GM12873 (cell line): Measurements from ENCODE around the gene FGR.
A peak's percentile ranks its signal among the peaks of the same experiment; 100 is the strongest.

ENCODE experiments used
- TF ChIP-seq, protein P1 (sequence below): IDR thresholded peaks from 2 replicates; pipeline ENCODE4 v1.5.1; 2012; ENCODE audit warnings: low read depth, mild to moderate bottlenecking, moderate library complexity, low read length, control low read depth; ENCODE audit not compliant: insufficient read depth; ENCODE audit errors: missing control alignments

Gene FGR

GRCh38 chr1:27669876-27670275, 34.9 kb upstream of the FGR start:
- TF ChIP-seq, protein P1, sequence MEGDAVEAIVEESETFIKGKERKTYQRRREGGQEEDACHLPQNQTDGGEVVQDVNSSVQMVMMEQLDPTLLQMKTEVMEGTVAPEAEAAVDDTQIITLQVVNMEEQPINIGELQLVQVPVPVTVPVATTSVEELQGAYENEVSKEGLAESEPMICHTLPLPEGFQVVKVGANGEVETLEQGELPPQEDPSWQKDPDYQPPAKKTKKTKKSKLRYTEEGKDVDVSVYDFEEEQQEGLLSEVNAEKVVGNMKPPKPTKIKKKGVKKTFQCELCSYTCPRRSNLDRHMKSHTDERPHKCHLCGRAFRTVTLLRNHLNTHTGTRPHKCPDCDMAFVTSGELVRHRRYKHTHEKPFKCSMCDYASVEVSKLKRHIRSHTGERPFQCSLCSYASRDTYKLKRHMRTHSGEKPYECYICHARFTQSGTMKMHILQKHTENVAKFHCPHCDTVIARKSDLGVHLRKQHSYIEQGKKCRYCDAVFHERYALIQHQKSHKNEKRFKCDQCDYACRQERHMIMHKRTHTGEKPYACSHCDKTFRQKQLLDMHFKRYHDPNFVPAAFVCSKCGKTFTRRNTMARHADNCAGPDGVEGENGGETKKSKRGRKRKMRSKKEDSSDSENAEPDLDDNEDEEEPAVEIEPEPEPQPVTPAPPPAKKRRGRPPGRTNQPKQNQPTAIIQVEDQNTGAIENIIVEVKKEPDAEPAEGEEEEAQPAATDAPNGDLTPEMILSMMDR: peak; percentile 4

- TF ChIP-seq, protein P1: peak; percentile 97
Measured at GRCh38 chr1:27668808-27669723, 34.1 kb upstream of the FGR start.

DNA sequence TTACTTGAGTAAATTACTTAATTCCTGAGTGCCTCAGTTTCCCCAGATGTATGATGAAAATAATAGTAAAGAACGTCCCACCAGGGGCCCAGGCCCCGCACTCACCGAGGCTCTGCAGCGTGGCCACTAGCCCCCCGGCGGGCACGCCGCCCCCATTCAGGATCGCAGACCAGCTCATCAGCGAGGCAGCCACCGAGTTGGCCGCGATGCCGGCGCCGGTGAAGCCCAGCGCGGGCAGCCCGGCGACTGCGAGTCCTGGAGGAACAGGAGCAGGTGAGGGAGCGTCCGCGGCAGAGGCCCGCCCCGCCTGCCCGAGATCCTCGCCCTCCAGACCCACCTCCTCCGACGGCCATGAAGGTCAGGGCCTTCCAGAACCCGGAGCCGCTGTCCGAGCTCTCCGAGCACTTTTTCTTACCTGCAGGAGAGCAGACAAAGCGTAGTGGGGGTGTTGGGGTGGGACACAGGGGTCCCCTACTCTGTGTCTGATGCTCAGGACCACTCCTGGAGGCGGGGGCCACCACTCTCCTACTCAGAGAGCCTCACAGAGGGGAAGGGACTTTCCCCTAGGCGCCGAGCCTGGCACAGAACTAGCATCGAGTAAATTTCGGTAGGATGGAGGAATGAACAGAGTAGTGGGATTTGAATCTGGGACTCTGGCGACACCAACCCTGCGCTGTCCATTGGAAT, 33.3 kb upstream of the FGR start:
- TF ChIP-seq, protein P1: no peak

DNA sequence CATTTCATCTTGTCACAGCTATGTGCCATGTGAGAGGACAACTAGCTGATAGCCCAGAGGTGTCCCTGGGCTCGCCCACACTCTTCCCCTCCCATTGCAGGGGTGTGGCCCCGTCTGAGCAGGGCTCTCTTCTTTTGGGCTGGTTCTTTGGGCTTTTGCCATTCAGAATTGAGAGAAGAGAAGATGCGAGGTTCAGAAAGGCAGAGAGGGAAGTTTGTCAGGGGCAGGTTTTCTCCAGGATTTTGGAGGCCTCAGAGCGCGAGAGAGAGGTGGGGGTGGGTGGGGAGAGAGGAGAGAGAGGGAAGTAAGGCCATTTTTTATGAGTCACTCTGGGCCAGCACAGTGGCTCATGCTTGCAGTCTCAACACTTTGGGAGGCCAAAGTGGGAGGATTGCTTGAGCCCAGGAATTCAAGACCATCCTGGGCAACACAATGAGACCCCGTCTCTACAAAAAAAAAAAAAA, 31.8 kb upstream of the FGR start:
- TF ChIP-seq, protein P1: no peak

GRCh38 chr1:27666294-27666693, 31.3 kb upstream of the FGR start:
- TF ChIP-seq, protein P1: no peak

DNA sequence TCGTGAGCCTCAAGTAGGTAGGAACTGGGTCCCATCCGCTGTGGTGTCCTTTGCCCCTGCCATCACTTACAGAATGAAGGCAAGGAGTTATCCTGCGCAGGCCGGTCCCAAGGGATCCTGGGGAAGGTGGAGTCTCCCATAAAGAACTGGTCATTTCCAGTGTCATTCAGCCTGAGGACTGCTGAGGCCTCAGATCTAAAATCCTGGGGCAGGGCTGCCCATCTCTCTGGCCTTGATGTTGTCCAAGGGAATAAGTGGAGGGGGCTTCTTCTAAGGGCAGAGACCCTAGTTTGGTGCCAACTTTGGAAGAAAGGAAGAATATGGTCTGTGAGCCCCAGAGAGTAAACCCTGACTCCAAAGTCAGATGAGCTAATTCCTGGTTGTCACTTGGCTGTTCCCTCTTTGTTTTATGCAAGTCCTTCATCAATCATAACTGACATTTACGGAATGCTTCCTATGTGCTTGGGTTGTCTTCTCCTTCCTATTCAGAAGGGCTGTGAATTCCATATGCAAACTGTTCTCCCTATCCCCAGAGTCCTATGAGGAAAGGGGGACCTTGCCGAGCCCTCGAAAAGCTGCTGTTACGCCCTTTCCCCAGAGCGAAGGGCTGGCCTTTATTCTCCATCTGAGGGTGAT, 30.1 kb upstream of the FGR start:
- TF ChIP-seq, protein P1: no peak

GRCh38 chr1:27664291-27664690, 29.3 kb upstream of the FGR start:
- TF ChIP-seq, protein P1: no peak
